Astrocyte (in vitro differentiated cells and primary cell): ENCODE data around the gene AKAP13. TPM values are rescaled to one million over a fixed set of nuclear protein-coding genes. Genes with fewer than 3 reads are reported as not detected.
A peak's percentile ranks its signal among the peaks of the same experiment; 100 is the strongest.

Source experiments
- DNase-seq: peaks from one replicate; pipeline ENCODE4 v3.0.0-alpha.2; 2010; ENCODE audit warnings: low read depth
- FAIRE-seq: peaks from 2 replicates; lab custom pipeline; 2011; peaks lifted over from hg19 to GRCh38; lab: Jason Lieb, UNC
- H2AFZ ChIP-seq: 2 replicates; pipeline ENCODE4 v1.6.0; 2012; ENCODE audit warnings: low read depth, low read length, inconsistent platforms
- H3K27ac ChIP-seq: 2 replicates; pipeline ENCODE4 v1.5.1; 2011; ENCODE audit warnings: low read depth, low read length, inconsistent platforms
- H3K27me3 ChIP-seq: 2 replicates; pipeline ENCODE4 v1.6.0; 2011; ENCODE audit warnings: low read length, inconsistent platforms; ENCODE audit not compliant: insufficient read depth
- H3K36me3 ChIP-seq: 2 replicates; pipeline ENCODE4 v1.5.1; 2011; ENCODE audit warnings: low read length, inconsistent platforms; ENCODE audit not compliant: insufficient read depth
- H3K4me1 ChIP-seq: 2 replicates; pipeline ENCODE4 v1.5.1; 2011; ENCODE audit warnings: low read length, inconsistent platforms; ENCODE audit not compliant: insufficient read depth
- H3K4me2 ChIP-seq: 2 replicates; pipeline ENCODE4 v1.6.0; 2012; ENCODE audit warnings: low read length, inconsistent platforms
- H3K4me3 ChIP-seq: 2 replicates; pipeline ENCODE4 v1.5.1; 2011; ENCODE audit warnings: low read depth, mild to moderate bottlenecking, low read length, inconsistent platforms; ENCODE audit not compliant: insufficient read depth
- H3K79me2 ChIP-seq: 2 replicates; pipeline ENCODE4 v1.6.0; 2012; ENCODE audit warnings: mild to moderate bottlenecking, low read length, inconsistent platforms; ENCODE audit not compliant: insufficient read depth
- H3K9ac ChIP-seq: 2 replicates; pipeline ENCODE4 v1.6.0; 2012; ENCODE audit warnings: mild to moderate bottlenecking, low read length, inconsistent platforms
- H3K9me3 ChIP-seq: 2 replicates; pipeline ENCODE4 v1.5.1; 2012; ENCODE audit warnings: low read depth, mild to moderate bottlenecking, low read length, inconsistent platforms; ENCODE audit not compliant: insufficient read depth
- H4K20me1 ChIP-seq: 2 replicates; pipeline ENCODE4 v1.6.0; 2012; ENCODE audit warnings: low read length, inconsistent platforms; ENCODE audit not compliant: insufficient read depth
- H3K27ac Mint-ChIP-seq: one replicate; pipeline ENCODE4 v1.8.0; 2021; ENCODE audit warnings: mild to moderate bottlenecking, mixed read lengths; ENCODE audit not compliant: unreplicated experiment
- H3K27me3 Mint-ChIP-seq: one replicate; pipeline ENCODE4 v1.8.0; 2021; ENCODE audit warnings: low read depth, mixed read lengths; ENCODE audit not compliant: unreplicated experiment
- H3K36me3 Mint-ChIP-seq: one replicate; pipeline ENCODE4 v1.8.0; 2021; ENCODE audit warnings: low read depth, mixed read lengths; ENCODE audit not compliant: unreplicated experiment
- H3K4me1 Mint-ChIP-seq: one replicate; pipeline ENCODE4 v1.8.0; 2021; ENCODE audit warnings: low read depth, mixed read lengths; ENCODE audit not compliant: unreplicated experiment
- H3K4me3 Mint-ChIP-seq: one replicate; pipeline ENCODE4 v1.8.0; 2021; ENCODE audit warnings: mild to moderate bottlenecking, moderate library complexity, mixed read lengths; ENCODE audit not compliant: unreplicated experiment
- H3K9me3 Mint-ChIP-seq: one replicate; pipeline ENCODE4 v1.8.0; 2021; ENCODE audit warnings: mild to moderate bottlenecking, mixed read lengths; ENCODE audit not compliant: unreplicated experiment
- CTCF ChIP-seq: IDR thresholded peaks from 2 replicates; pipeline ENCODE4 v1.5.1; 2011; ENCODE audit warnings: low read depth, mild to moderate bottlenecking, inconsistent platforms, low read length, moderate library complexity; ENCODE audit not compliant: insufficient read depth
- EZH2 ChIP-seq: IDR thresholded peaks from 2 replicates; pipeline ENCODE4 v1.6.1; 2012; ENCODE audit warnings: mild to moderate bottlenecking, low read length, inconsistent platforms; ENCODE audit not compliant: insufficient read depth
- total RNA-seq: library from RNA; stranded (reverse); gene quantifications from 2 replicates; pipeline ENCODE4 v1.2.1, GENCODE V29; 2021

The AKAP13 gene
- total RNA-seq, 1 donor from 2014 or later: 98.2 TPM

DNA sequence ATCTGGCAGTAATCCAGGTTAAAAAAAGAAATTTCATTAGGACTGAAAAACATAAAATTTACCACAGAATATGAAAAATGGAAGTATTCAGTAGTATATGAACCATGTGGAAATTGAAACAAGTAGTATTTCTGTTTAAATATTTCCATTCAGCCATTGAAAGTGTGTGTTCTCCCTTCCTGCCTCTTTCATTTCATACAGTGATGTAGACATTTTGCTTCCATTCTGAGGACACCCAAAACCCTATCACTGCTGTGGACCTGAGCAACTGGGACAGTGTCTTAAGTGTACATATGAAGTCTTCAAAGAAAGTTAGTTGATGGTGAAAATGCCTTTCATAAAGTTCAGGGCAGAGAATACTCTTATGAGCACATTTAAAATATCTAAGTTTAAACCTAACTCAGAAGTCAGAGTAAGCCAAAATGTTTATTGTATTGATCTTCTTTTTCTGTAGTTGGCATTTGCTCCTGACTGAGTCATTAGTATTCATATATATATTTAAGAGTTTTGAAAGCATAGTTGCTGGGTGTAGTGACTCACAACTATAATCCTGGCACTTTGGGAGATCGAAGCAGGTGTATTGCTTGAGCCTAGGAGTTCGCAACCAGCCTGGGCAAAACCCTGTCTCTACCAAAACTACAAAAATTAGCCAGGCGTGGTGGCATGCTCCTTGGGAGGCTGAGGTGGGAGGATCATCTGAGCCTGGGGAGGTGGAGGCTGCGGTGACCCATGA is 215.6 kb downstream of the AKAP13 start:
- no peaks in the 10 kb centered on the region for H3K9me3 Mint-ChIP-seq
- H3K4me3 Mint-ChIP-seq: no peak overlapping the region
- Histone ChIP-seq H3K4me1 (peaks cover 9% of the 10 kb centered on the region), H2AFZ (no peak overlapping the region), H3K4me2 (no peak overlapping the region), H4K20me1 (no peaks in the 10 kb centered on the region), H3K9me3 (no peaks in the 10 kb centered on the region), H3K27me3 (no peaks in the 10 kb centered on the region), H3K36me3 (no peaks in the 10 kb centered on the region), H3K27ac (no peak overlapping the region), H3K79me2 (no peaks in the 10 kb centered on the region), H3K9ac (no peak overlapping the region), H3K4me3 (no peak overlapping the region)
- H3K36me3 Mint-ChIP-seq: no peaks in the 10 kb centered on the region
- DNase-seq: no peak
- no peak overlapping the region for H3K27ac Mint-ChIP-seq
- H3K4me1 Mint-ChIP-seq: peaks cover 30% of the 10 kb centered on the region
- no peaks in the 10 kb centered on the region for H3K27me3 Mint-ChIP-seq
- FAIRE-seq: no peak
- TF ChIP-seq CTCF (no peak), EZH2 (no peak)

GRCh38 chr15:85597155-85597815 is 216.9 kb downstream of the AKAP13 start:
- FAIRE-seq (no peak), DNase-seq (no peak)
- Mint-ChIP-seq H3K27me3 (no peaks in the 10 kb centered on the region), H3K9me3 (no peaks in the 10 kb centered on the region), H3K36me3 (no peaks in the 10 kb centered on the region), H3K27ac (peak overlapping the region; percentile 41), H3K4me1 (peaks cover 26% of the 10 kb centered on the region), H3K4me3 (no peak overlapping the region)
- Histone ChIP-seq H3K4me1 (peaks cover 4% of the 10 kb centered on the region), H2AFZ (no peak overlapping the region), H4K20me1 (no peaks in the 10 kb centered on the region), H3K79me2 (no peaks in the 10 kb centered on the region), H3K9ac (no peak overlapping the region), H3K27ac (no peak overlapping the region), H3K4me3 (no peak overlapping the region), H3K9me3 (no peaks in the 10 kb centered on the region), H3K36me3 (no peaks in the 10 kb centered on the region), H3K4me2 (no peak overlapping the region), H3K27me3 (no peaks in the 10 kb centered on the region)
- no peak for TF ChIP-seq CTCF
- no peak for TF ChIP-seq EZH2

DNA sequence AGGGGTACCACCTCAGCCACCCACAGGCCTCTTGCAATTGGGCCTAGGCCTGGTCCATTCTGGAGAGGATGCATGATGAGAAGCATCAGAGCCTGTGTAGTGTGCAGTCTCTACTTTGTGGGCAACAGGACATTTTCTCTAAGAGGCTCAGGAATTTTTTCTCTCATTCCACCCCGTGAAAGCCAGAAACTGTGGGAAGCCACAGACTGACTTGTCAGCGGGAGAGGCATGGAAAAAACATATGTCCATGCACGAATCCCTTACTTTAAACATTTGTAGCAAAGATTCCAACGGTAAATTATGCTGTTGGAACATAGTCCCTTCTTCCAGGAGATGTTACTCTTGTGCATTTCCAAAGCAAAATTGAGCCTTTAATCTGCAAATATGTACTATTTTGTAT is 217.8 kb downstream of the AKAP13 start:
- no peak for TF ChIP-seq EZH2
- Mint-ChIP-seq H3K4me1 (peaks cover 22% of the 10 kb centered on the region), H3K27ac (peak overlapping the region; percentile 88)

More for the DNA sequence above, 217.8 kb downstream of the AKAP13 start:
- H3K4me2 ChIP-seq: no peak overlapping the region
- H3K9ac ChIP-seq: no peak overlapping the region
- H3K27me3 ChIP-seq: no peaks in the 10 kb centered on the region
- FAIRE-seq: no peak
- Mint-ChIP-seq H3K36me3 (no peaks in the 10 kb centered on the region), H3K4me3 (peak overlapping the region; percentile 42), H3K9me3 (no peaks in the 10 kb centered on the region), H3K27me3 (no peaks in the 10 kb centered on the region)
- peak; percentile 61 for DNase-seq
- no peak overlapping the region for H3K27ac ChIP-seq
- H3K36me3 ChIP-seq: no peaks in the 10 kb centered on the region
- no peaks in the 10 kb centered on the region for H3K4me1 ChIP-seq
- no peaks in the 10 kb centered on the region for H3K9me3 ChIP-seq
- no peak overlapping the region for H2AFZ ChIP-seq
- H3K79me2 ChIP-seq: no peaks in the 10 kb centered on the region
- no peaks in the 10 kb centered on the region for H4K20me1 ChIP-seq
- H3K4me3 ChIP-seq: no peak overlapping the region
